H1 (cell line): ENCODE results near the gene LMAN2. TPM values are rescaled to one million over a fixed set of nuclear protein-coding genes. Genes with fewer than 3 reads are reported as not detected.

Experiments used
- CTCF ChIA-PET: fragments of 300-600 bp; sonication (Branson Sonifier 250); formaldehyde crosslinking; loops from one replicate; lab custom pipeline; 2021; ENCODE audit not compliant: partially characterized antibody; lab: Charles Lee
- POLR2A ChIA-PET: fragments of 300-600 bp; sonication (Branson Sonifier 250); formaldehyde crosslinking; loops from one replicate; lab custom pipeline; 2021; ENCODE audit warnings: inconsistent platforms; ENCODE audit not compliant: partially characterized antibody; lab: Charles Lee
- DNase-seq, 2 experiments: peaks; one replicate each; pipeline versions ENCODE4 v3.0.0 to v3.0.0-alpha.2; 2010 to 2022; ENCODE audit warnings: low spot score in 2 of 2, low read depth in 1 of 2, mixed read lengths in 1 of 2
- FAIRE-seq: peaks from 2 replicates; lab custom pipeline; 2011; peaks lifted over from hg19 to GRCh38; lab: Jason Lieb, UNC
- H2AFZ ChIP-seq: 2 replicates; pipeline ENCODE4 v1.8.1; 2012; ENCODE audit warnings: low read length, inconsistent platforms
- H2AK5ac ChIP-seq: 2 replicates; pipeline ENCODE4 v1.6.1; 2013; ENCODE audit warnings: low read depth, low read length
- H2BK120ac ChIP-seq: replicated peaks from 2 replicates; pipeline ENCODE3; 2013; ENCODE audit warnings: low read depth, low read length, inconsistent platforms
- H2BK12ac ChIP-seq: 2 replicates; pipeline ENCODE4 v1.6.1; 2013; ENCODE audit warnings: low read depth, low read length
- H2BK15ac ChIP-seq: 2 replicates; pipeline ENCODE4 v1.6.1; 2013; ENCODE audit warnings: low read length
- H2BK20ac ChIP-seq: 2 replicates; pipeline ENCODE4 v1.6.1; 2013; ENCODE audit warnings: low read length
- H2BK5ac ChIP-seq: 2 replicates; pipeline ENCODE4 v1.6.1; 2013; ENCODE audit warnings: low read depth, low read length
- H3K14ac ChIP-seq: 2 replicates; pipeline ENCODE4 v1.6.1; 2013; ENCODE audit warnings: inconsistent platforms; ENCODE audit not compliant: insufficient read length
- H3K18ac ChIP-seq: 2 replicates; pipeline ENCODE4 v1.6.1; 2013; ENCODE audit warnings: low read length; ENCODE audit errors: extremely low read depth
- H3K23ac ChIP-seq: 2 replicates; pipeline ENCODE4 v1.6.1; 2013; ENCODE audit warnings: inconsistent platforms; ENCODE audit not compliant: insufficient read length
- H3K23me2 ChIP-seq: 2 replicates; pipeline ENCODE4 v1.6.1; 2013; ENCODE audit warnings: low read depth, low read length
- H3K27ac ChIP-seq: 2 replicates; pipeline ENCODE4 v1.6.1; 2011; ENCODE audit warnings: low read depth, low read length, inconsistent platforms
- H3K27me3 ChIP-seq, 4 experiments: replicated peaks in 1 of 4; 1 replicate in 1 of 4; 2 replicates in 3 of 4; pipeline versions ENCODE4 v1.6.1 to v1.8.1; 2011 to 2013; ENCODE audit warnings: low read length in 3 of 4, mild to moderate bottlenecking in 3 of 4, inconsistent platforms in 2 of 4, mixed read lengths in 2 of 4, moderate library complexity in 1 of 4; ENCODE audit not compliant: control insufficient read depth in 3 of 4, insufficient read depth in 3 of 4; ENCODE audit errors: extremely low read depth in 1 of 4
- H3K36me3 ChIP-seq, 4 experiments: 2 replicates each; pipeline versions ENCODE4 v1.6.1 to v1.8.1; 2011 to 2013; ENCODE audit warnings: mild to moderate bottlenecking in 4 of 4, low read length in 3 of 4, moderate library complexity in 2 of 4, control low read depth in 1 of 4, inconsistent platforms in 1 of 4; ENCODE audit not compliant: insufficient read depth in 4 of 4, control insufficient read depth in 2 of 4
- H3K4ac ChIP-seq: replicated peaks from 2 replicates; pipeline ENCODE3; 2013; ENCODE audit warnings: low read length, low read depth, mixed read lengths, inconsistent platforms; ENCODE audit not compliant: insufficient read length
- H3K4me1 ChIP-seq, 4 experiments: replicated peaks in 1 of 4; 1 replicate in 1 of 4; 2 replicates in 3 of 4; pipeline versions ENCODE4 v1.6.1 to v1.8.1; 2011 to 2013; ENCODE audit warnings: low read length in 3 of 4, inconsistent platforms in 2 of 4, mixed read lengths in 1 of 4; ENCODE audit not compliant: insufficient read depth in 4 of 4, control insufficient read depth in 3 of 4
- H3K4me2 ChIP-seq, 2 experiments: 2 replicates each; pipeline versions ENCODE4 v1.6.1 to v1.8.1; 2011 to 2013; ENCODE audit warnings: low read depth in 2 of 2, low read length in 2 of 2, control low read depth in 1 of 2, inconsistent platforms in 1 of 2, mild to moderate bottlenecking in 1 of 2; ENCODE audit not compliant: insufficient read depth in 1 of 2
- H3K4me3 ChIP-seq, 4 experiments: fragments of 200-600, 300-600 bp in 1 of 4; sonication (generic), shearing (Covaris generic), sonication (Bioruptor Twin) in 1 of 4; 2 replicates each; pipeline versions ENCODE4 v1.5.1 to v1.8.1; 2011 to 2016; ENCODE audit warnings: low read length in 4 of 4, low read depth in 3 of 4, control low read depth in 2 of 4, inconsistent platforms in 2 of 4, mild to moderate bottlenecking in 2 of 4, mixed read lengths in 1 of 4, moderate library complexity in 1 of 4; ENCODE audit not compliant: insufficient read depth in 2 of 4; ENCODE audit errors: extremely low read depth in 1 of 4
- H3K56ac ChIP-seq: replicated peaks from 2 replicates; pipeline ENCODE3; 2013; ENCODE audit warnings: low read depth, mild to moderate bottlenecking, mixed read lengths, low read length, inconsistent platforms; ENCODE audit not compliant: insufficient read length
- H3K79me1 ChIP-seq: 2 replicates; pipeline ENCODE4 v1.6.1; 2013; ENCODE audit warnings: low read depth, low read length, control low read depth
- H3K79me2 ChIP-seq, 2 experiments: 2 replicates each; pipeline versions ENCODE4 v1.6.1 to v1.8.1; 2012 to 2013; ENCODE audit warnings: low read length in 2 of 2, mild to moderate bottlenecking in 2 of 2, inconsistent platforms in 1 of 2; ENCODE audit not compliant: insufficient read depth in 2 of 2, control insufficient read depth in 1 of 2
- H3K9ac ChIP-seq, 4 experiments: replicated peaks in 1 of 4; 1 replicate in 1 of 4; 2 replicates in 3 of 4; pipeline versions ENCODE4 v1.6.1 to v1.8.1; 2011 to 2013; ENCODE audit warnings: low read depth in 3 of 4, low read length in 3 of 4, control low read depth in 2 of 4, mild to moderate bottlenecking in 2 of 4, moderate library complexity in 2 of 4, inconsistent platforms in 1 of 4; ENCODE audit errors: extremely low read depth in 1 of 4
- H3K9me3 ChIP-seq, 2 experiments: 2 replicates each; pipeline versions ENCODE4 v1.6.1 to v1.8.1; 2012 to 2013; ENCODE audit warnings: mild to moderate bottlenecking in 2 of 2, moderate library complexity in 2 of 2, control low read depth in 1 of 2, inconsistent platforms in 1 of 2, low read depth in 1 of 2, low read length in 1 of 2, mixed read lengths in 1 of 2; ENCODE audit not compliant: insufficient read depth in 2 of 2
- H4K20me1 ChIP-seq, 2 experiments: replicated peaks in 1 of 2; 2 replicates each; pipeline versions ENCODE3 to v1.8.1; 2011 to 2013; ENCODE audit warnings: inconsistent platforms in 2 of 2, low read length in 2 of 2, mild to moderate bottlenecking in 1 of 2; ENCODE audit not compliant: insufficient read depth in 2 of 2, control insufficient read depth in 1 of 2
- H4K5ac ChIP-seq: 2 replicates; pipeline ENCODE4 v1.6.1; 2013; ENCODE audit warnings: low read length, low read depth, mixed read lengths, inconsistent platforms; ENCODE audit not compliant: insufficient read length
- H4K8ac ChIP-seq: 2 replicates; pipeline ENCODE4 v1.8.0; 2013; ENCODE audit warnings: mild to moderate bottlenecking, moderate library complexity, low read length, inconsistent platforms; ENCODE audit not compliant: insufficient read depth; ENCODE audit errors: extremely low read depth
- H4K91ac ChIP-seq: replicated peaks from 2 replicates; pipeline ENCODE3; 2013; ENCODE audit warnings: low read length, mixed read lengths, inconsistent platforms; ENCODE audit not compliant: insufficient read length
- FOSL1 ChIP-seq: IDR thresholded peaks from 2 replicates; pipeline ENCODE4 v1.6.1; 2011; ENCODE audit warnings: mild to moderate bottlenecking, low read depth, low read length, moderate library complexity; ENCODE audit not compliant: insufficient read depth
- SAP30 ChIP-seq: fragments of 300-600 bp; sonication (generic); IDR thresholded peaks from 2 replicates; pipeline ENCODE4 v1.7.1; 2012; ENCODE audit warnings: low read length, moderate library complexity, mild to moderate bottlenecking, inconsistent platforms; ENCODE audit not compliant: insufficient read depth, insufficient replicate concordance
- SIN3A ChIP-seq, 2 experiments: IDR thresholded peaks in 1 of 2; conservative IDR thresholded peaks in 1 of 2; 2 replicates each; pipeline ENCODE4 v1.6.1; 2011 to 2012; ENCODE audit warnings: low read length in 2 of 2, improper control_type of control experiment in 1 of 2, low read depth in 1 of 2, mild to moderate bottlenecking in 1 of 2
- TAF7 ChIP-seq: optimal IDR thresholded peaks from 2 replicates; pipeline ENCODE3; 2011; ENCODE audit warnings: low read depth, mild to moderate bottlenecking, inconsistent platforms, low read length, moderate library complexity, borderline replicate concordance
- YY1 ChIP-seq: IDR thresholded peaks from 2 replicates; pipeline ENCODE4 v1.6.1; 2011; ENCODE audit warnings: low read depth, mild to moderate bottlenecking, low read length
- ZNF274 ChIP-seq: IDR thresholded peaks from 2 replicates; pipeline ENCODE4 v1.7.0; 2012; ENCODE audit warnings: low read length, borderline replicate concordance; ENCODE audit errors: extremely low read depth
- WGBS, 2 experiments: shearing (Covaris generic) in 1 of 2; methylation state at CpG; one replicate each; pipeline versions ENCODE4 v1.1.6 to v1.1.7; 2013 to 2015; ENCODE audit warnings: low lambda C conversion rate in 2 of 2, mixed read lengths in 2 of 2, inconsistent platforms in 1 of 2, low coverage in 1 of 2, missing lambda C conversion rate in 1 of 2; ENCODE audit not compliant: insufficient replicate concordance in 2 of 2, insufficient coverage in 1 of 2, insufficient read length in 1 of 2; ENCODE audit errors: extremely low coverage in 1 of 2, missing lambda C conversion rate in 1 of 2; 5-methylcytosine and 5-hydroxymethylcytosine counted together
- polyA plus RNA-seq, 7 experiments: library from polyadenylated mRNA; depleted of rRNA in 3 of 7; stranded (reverse) in 5 of 7; unstranded in 2 of 7; fragments of >200 nt in 5 of 7; fragments of 200-250 nt in 2 of 7; gene quantifications; 1 replicate in 5 of 7; 2 replicates in 1 of 7; 4 replicates in 1 of 7; pipeline versions ENCODE4 v1.2.1 to v1.2.3, GENCODE V29; 2011 to 2013; ENCODE audit warnings: missing spikeins in 2 of 7, mixed read lengths in 2 of 7
- total RNA-seq: library from RNA; stranded (reverse); fragmentation: NEBNext Ultra II Directional; extraction: Animal tissue kit (Norgen Biotek cat#: 25700); gene quantifications from 2 replicates; pipeline ENCODE4 v1.2.1, GENCODE V29; 2021

LMAN2 gene
- total and polyA plus RNA-seq, 2 of the 8 experiments (the other 6 are each of a cell fraction or from before 2014, with no cell fraction given), result 116 to 225 TPM

- FAIRE-seq (no peak), DNase-seq (no peak)
- H2BK5ac ChIP-seq, result no peak overlapping the region
- POLR2A ChIA-PET, result interaction anchor here (0.7 to 3.5 kb wide), 11 partner anchors 9 to 79 kb away, joined by 3 to 16 read pairs (median 3); partner anchors contain the start of gene GRK6
- H3K4me2 ChIP-seq, result no peak overlapping the region
- H2BK12ac ChIP-seq, result peak overlapping the region; percentile 90; the same call in 1 of the 2 replicates
- no peak for TF ChIP-seq SAP30
- no peak for TF ChIP-seq ZNF274
- TF ChIP-seq TAF7, result no peak
- no peak for TF ChIP-seq SIN3A (conservative IDR thresholded peaks at IDR 0.05 in 1 of 2, IDR thresholded peaks at IDR 0.05 in 1 of 2; ENCODE audit: low read depth in 1 of 2, low read length in 2 of 2)
- no peak for TF ChIP-seq YY1
- no peak for TF ChIP-seq FOSL1
- no peak overlapping the region for H3K56ac ChIP-seq
- CTCF ChIA-PET, result interaction anchor here (0.6 to 16.9 kb wide), 24 partner anchors 8 to 82 kb away, joined by 3 to 363 read pairs (median 4); partner anchors contain the start of genes PFN3, PRR7 and SLC34A1
- no peak overlapping the region for H4K91ac ChIP-seq
- 91% methylated on average over 8 of the region's 8 CpGs; no CpG with 5 or more reads in 1 of the 2 experiments for WGBS, 2 experiments
- no peak overlapping the region for H3K9ac ChIP-seq
- no peak overlapping the region for H4K5ac ChIP-seq
- H3K79me2 ChIP-seq, result no peaks in the 10 kb centered on the region
- no peaks in the 10 kb centered on the region for H3K36me3 ChIP-seq
- H3K27me3 ChIP-seq, result peaks cover 0 to 2% (median 0%) of the 10 kb centered on the region in 4 experiments; a peak in 2 of 7 replicates
- H2AFZ ChIP-seq, result no peak overlapping the region
- H2BK120ac ChIP-seq, result no peak overlapping the region
- no peaks in the 10 kb centered on the region for H4K20me1 ChIP-seq
- H2BK15ac ChIP-seq, result no peak overlapping the region; the same call in 1 of the 2 replicates
- no peak overlapping the region for H3K14ac ChIP-seq
- H3K4me3 ChIP-seq, result no peak overlapping the region
- H2AK5ac ChIP-seq, result peak overlapping the region; percentile 60; the same call in 1 of the 2 replicates
- no peak overlapping the region for H3K27ac ChIP-seq
- no peaks in the 10 kb centered on the region for H3K9me3 ChIP-seq
- H2BK20ac ChIP-seq, result no peak overlapping the region
- H3K23ac ChIP-seq, result no peak overlapping the region
- no peaks in the 10 kb centered on the region for H3K79me1 ChIP-seq
- no peak overlapping the region for H3K4ac ChIP-seq
- H4K8ac ChIP-seq, result peak overlapping the region; percentile 57
- H3K18ac ChIP-seq, result no peak overlapping the region; the same call in 1 of the 2 replicates
- no peaks in the 10 kb centered on the region for H3K23me2 ChIP-seq
- H3K4me1 ChIP-seq, result peaks cover 0 to 20% (median 6%) of the 10 kb centered on the region in 4 experiments; a peak in 6 of 7 replicates
Observed at GRCh38 chr5:177377851-177378776, 26.6 kb upstream of the LMAN2 start.
